Stomach (tissue), 9 donors: ENCODE data around the gene NT5C. TPM values are rescaled to one million over a fixed set of nuclear protein-coding genes. Genes with fewer than 3 reads are reported as not detected.
"Not testable (repeated sequence)": the region's sequence is repeated elsewhere in the genome, so short reads cannot be mapped to it uniquely, and the experiment has no call there.

Experiments used
- DNase-seq, 2 donors: peaks; one replicate each; pipeline versions ENCODE4 v3.0.0 to v3.0.0-alpha.2; 2013 to 2019
- H3K27ac ChIP-seq, 5 donors: fragments of 200-600 bp in 4 of 5; sonication (generic) in 4 of 5; one replicate each; pipeline ENCODE4 v1.5.1; 2013 to 2019; ENCODE audit warnings: mild to moderate bottlenecking in 1 of 5, moderate library complexity in 1 of 5
- H3K27me3 ChIP-seq, 3 donors: fragments of 200-600 bp; sonication (generic); one replicate each; pipeline ENCODE4 v1.5.1; 2017 to 2019; ENCODE audit warnings: mixed run types in 1 of 3
- H3K36me3 ChIP-seq, 4 donors: fragments of 200-600 bp; sonication (generic); 1 replicate in 3 of 4; 2 replicates in 1 of 4; pipeline ENCODE4 v1.5.1; 2016 to 2019
- H3K4me1 ChIP-seq, 4 donors: fragments of 200-600 bp; sonication (generic); one replicate each; pipeline ENCODE4 v1.5.1; 2016 to 2019
- H3K4me3 ChIP-seq, 4 donors: fragments of 200-600 bp; sonication (generic) in 3 of 4; one replicate each; pipeline ENCODE4 v1.5.1; 2016 to 2019; ENCODE audit warnings: mild to moderate bottlenecking in 1 of 4
- H3K9me3 ChIP-seq, 4 donors: fragments of 200-600 bp; sonication (generic); one replicate each; pipeline ENCODE4 v1.5.1; 2016 to 2019
- EP300 ChIP-seq: sonication (generic); formaldehyde crosslinking; IDR thresholded peaks from one replicate; pipeline ENCODE4 v1.6.1; 2017; ENCODE audit warnings: antibody characterized with exemption
- POLR2A ChIP-seq, 4 donors: fragments of 450-650 bp; IDR thresholded peaks; one replicate each; pipeline ENCODE4 v1.6.1; 2016; ENCODE audit warnings: antibody characterized with exemption in 4 of 4, control low read depth in 2 of 4, mild to moderate bottlenecking in 1 of 4, moderate library complexity in 1 of 4
- POLR2AphosphoS5 ChIP-seq, 3 donors: sonication (generic); formaldehyde crosslinking; IDR thresholded peaks; one replicate each; pipeline ENCODE4 v1.6.1; 2016; ENCODE audit warnings: antibody characterized with exemption in 3 of 3
- WGBS, 5 donors: extraction: QIAGEN DNeasy Blood & Tissue Kit in 3 of 5; methylation state at CpG; one replicate each; pipeline versions ENCODE4 v1.1.5 to v1.1.7; 2013 to 2018; 5-methylcytosine and 5-hydroxymethylcytosine counted together
- intact Hi-C: fragments of 100-400 bp; cut with DNase I; formaldehyde crosslinking; loops from one replicate; pipeline ENCODE4 v1.15.1; 2023; ENCODE audit warnings: low total_unique reads
- polyA plus RNA-seq, 3 donors: library from polyadenylated mRNA; stranded (reverse); fragments of 200-250 nt; gene quantifications; one replicate each; pipeline ENCODE4 v1.2.3, GENCODE V29; 2013
- total RNA-seq, 5 donors: library from RNA; depleted of rRNA; stranded (reverse); fragments of >200 nt; gene quantifications; one replicate each; pipeline versions ENCODE4 v1.1.0 to v1.2.3, GENCODE V29; 2014 to 2016
- TF ChIP-seq, protein P1 (sequence below), 7 experiments: fragments of 450-650 bp in 4 of 7; fragments of 200-600 bp in 3 of 7; sonication (generic) in 3 of 7; IDR thresholded peaks; one replicate each; pipeline ENCODE4 v1.5.1; 2016 to 2019; ENCODE audit warnings: antibody characterized with exemption in 7 of 7, control low read depth in 2 of 7, mild to moderate bottlenecking in 1 of 7
- donor health status: healthy with polysubstance abuse.
- donor health status: Bipolar disorder and iron deficiency.
- donor health status: healthy.

Gene NT5C
- total and polyA plus RNA-seq, 8 donors = 24.1 to 472 (median 119) TPM

DNA sequence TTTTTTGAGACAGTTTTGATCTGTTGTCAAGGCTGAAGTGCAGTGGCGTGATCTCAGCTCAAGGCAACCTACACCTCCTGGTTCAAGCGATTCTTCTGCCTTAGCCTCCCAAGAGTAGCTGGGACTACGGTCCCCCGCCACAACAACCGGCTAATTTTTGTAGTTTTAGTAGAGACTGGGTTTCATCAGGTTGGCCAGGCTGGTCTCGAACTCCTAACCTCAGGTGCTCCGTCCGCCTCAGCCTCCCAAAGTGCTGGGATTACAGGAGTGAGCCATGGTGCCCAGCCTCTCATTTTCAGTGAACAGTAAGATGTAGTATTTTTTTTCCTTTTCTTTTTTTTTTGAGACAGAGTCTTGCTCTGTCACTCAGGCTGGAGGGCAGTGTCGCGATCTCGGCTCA is 43.5 kb upstream of the NT5C start:
- peaks cover 5 to 70% (median 26%) of the 10 kb centered on the region in 4 donors for H3K4me1 ChIP-seq
- 92 to 96% (median 95%) methylated on average over 11 of the region's 11 CpGs for WGBS, 5 donors
- no peaks in the 10 kb centered on the region for H3K27me3 ChIP-seq
- TF ChIP-seq EP300 = no peak
- no peak for DNase-seq
- H3K27ac ChIP-seq = no peak overlapping the region
- H3K9me3 ChIP-seq = no peaks in the 10 kb centered on the region
- H3K36me3 ChIP-seq = peaks cover 51 to 99% (median 95%) of the 10 kb centered on the region in 4 donors
- no peak overlapping the region for H3K4me3 ChIP-seq
- intact Hi-C loops = loop anchor here (10.0 kb wide), 1 partner anchor 60 kb away; no protein-coding TSS in a partner anchor

GRCh38 chr17:75173526-75173925 is 42.0 kb upstream of the NT5C start:
- DNase-seq = no peak
- no peak for TF ChIP-seq POLR2A (IDR thresholded peaks at IDR 0.05)
- TF ChIP-seq, protein P1, sequence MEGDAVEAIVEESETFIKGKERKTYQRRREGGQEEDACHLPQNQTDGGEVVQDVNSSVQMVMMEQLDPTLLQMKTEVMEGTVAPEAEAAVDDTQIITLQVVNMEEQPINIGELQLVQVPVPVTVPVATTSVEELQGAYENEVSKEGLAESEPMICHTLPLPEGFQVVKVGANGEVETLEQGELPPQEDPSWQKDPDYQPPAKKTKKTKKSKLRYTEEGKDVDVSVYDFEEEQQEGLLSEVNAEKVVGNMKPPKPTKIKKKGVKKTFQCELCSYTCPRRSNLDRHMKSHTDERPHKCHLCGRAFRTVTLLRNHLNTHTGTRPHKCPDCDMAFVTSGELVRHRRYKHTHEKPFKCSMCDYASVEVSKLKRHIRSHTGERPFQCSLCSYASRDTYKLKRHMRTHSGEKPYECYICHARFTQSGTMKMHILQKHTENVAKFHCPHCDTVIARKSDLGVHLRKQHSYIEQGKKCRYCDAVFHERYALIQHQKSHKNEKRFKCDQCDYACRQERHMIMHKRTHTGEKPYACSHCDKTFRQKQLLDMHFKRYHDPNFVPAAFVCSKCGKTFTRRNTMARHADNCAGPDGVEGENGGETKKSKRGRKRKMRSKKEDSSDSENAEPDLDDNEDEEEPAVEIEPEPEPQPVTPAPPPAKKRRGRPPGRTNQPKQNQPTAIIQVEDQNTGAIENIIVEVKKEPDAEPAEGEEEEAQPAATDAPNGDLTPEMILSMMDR (IDR thresholded peaks at IDR 0.05) = no peak
- TF ChIP-seq EP300 = no peak
- TF ChIP-seq POLR2AphosphoS5 (IDR thresholded peaks at IDR 0.05) = no peak
- Histone ChIP-seq H3K27ac (no peak overlapping the region), H3K27me3 (no peaks in the 10 kb centered on the region), H3K4me1 (peaks cover 0 to 70% (median 21%) of the 10 kb centered on the region in 4 donors), H3K36me3 (peaks cover 52 to 99% (median 95%) of the 10 kb centered on the region in 4 donors), H3K9me3 (no peaks in the 10 kb centered on the region), H3K4me3 (no peak overlapping the region)
- intact Hi-C loops = loop anchor here (10.0 kb wide), 1 partner anchor 59 kb away; no protein-coding TSS in a partner anchor
- 75 to 86% (median 81%) methylated on average over 4 of the region's 4 CpGs for WGBS, 5 donors

- WGBS, 5 donors = 70 to 83% (median 77%) methylated on average over 4 of the region's 4 CpGs
- H3K27ac ChIP-seq = peak overlapping the region in 1 of 5 donors; percentile 25
- H3K27me3 ChIP-seq = no peaks in the 10 kb centered on the region
- TF ChIP-seq POLR2AphosphoS5 (IDR thresholded peaks at IDR 0.05) = no peak
- TF ChIP-seq, protein P1 (IDR thresholded peaks at IDR 0.05) = no peak
- no peak for TF ChIP-seq EP300
- TF ChIP-seq POLR2A (IDR thresholded peaks at IDR 0.05) = no peak
- intact Hi-C loops = no loop called here
- DNase-seq = no peak
- H3K4me3 ChIP-seq = no peak overlapping the region
- no peaks in the 10 kb centered on the region for H3K9me3 ChIP-seq
- H3K4me1 ChIP-seq = peaks cover 0 to 61% (median 18%) of the 10 kb centered on the region in 4 donors
- peaks cover 36 to 97% (median 90%) of the 10 kb centered on the region in 4 donors for H3K36me3 ChIP-seq
These were observed 37.5 kb upstream of the NT5C start for GRCh38 chr17:75168998-75169397.

DNA sequence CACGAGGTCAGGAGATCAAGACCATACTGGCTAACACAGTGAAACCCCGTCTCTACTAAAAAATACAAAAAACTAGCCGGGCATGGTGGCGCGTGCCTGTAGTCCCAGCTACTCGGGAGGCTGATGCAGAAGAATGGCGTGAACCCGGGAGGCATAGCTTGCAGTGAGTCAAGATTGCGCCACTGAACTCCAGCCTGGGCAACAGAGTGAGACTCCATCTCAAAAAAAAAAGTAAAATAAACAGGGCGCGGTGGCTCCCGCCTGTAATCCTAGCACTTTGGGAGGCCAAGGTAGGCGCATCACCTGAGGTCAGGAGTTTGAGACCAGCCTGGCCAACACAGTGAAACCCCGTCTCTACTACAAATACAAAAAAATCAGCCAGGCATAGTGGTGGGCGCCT is 33.1 kb upstream of the NT5C start:
- H3K4me3 ChIP-seq, H3K27me3 ChIP-seq, intact Hi-C loops, H3K9me3 ChIP-seq, H3K27ac ChIP-seq, DNase-seq: not testable (repeated sequence)
- peaks cover 0 to 36% (median 8%) of the 10 kb centered on the region in 4 donors for H3K4me1 ChIP-seq
- H3K36me3 ChIP-seq = peaks cover 19 to 64% (median 59%) of the 10 kb centered on the region in 4 donors
- 94 to 98% (median 96%) methylated on average over 15 of the region's 15 CpGs for WGBS, 5 donors

GRCh38 chr17:75163074-75163473 is 31.5 kb upstream of the NT5C start:
- no peaks in the 10 kb centered on the region for H3K27me3 ChIP-seq
- TF ChIP-seq POLR2AphosphoS5 (IDR thresholded peaks at IDR 0.05) = no peak
- TF ChIP-seq, protein P1 (IDR thresholded peaks at IDR 0.05) = no peak
- no peak for TF ChIP-seq POLR2A (IDR thresholded peaks at IDR 0.05)
- no peak for TF ChIP-seq EP300
- WGBS, 5 donors = 79 to 88% (median 82%) methylated on average over 5 of the region's 5 CpGs
- peaks cover 0 to 32% (median 4%) of the 10 kb centered on the region in 4 donors for H3K4me1 ChIP-seq
- H3K27ac ChIP-seq = no peak overlapping the region
- no peaks in the 10 kb centered on the region for H3K9me3 ChIP-seq
- intact Hi-C loops = no loop called here
- no peak for DNase-seq
- peaks cover 18 to 50% (median 44%) of the 10 kb centered on the region in 4 donors for H3K36me3 ChIP-seq
- H3K4me3 ChIP-seq = no peak overlapping the region
